HFFc6 (cell line): ENCODE results near the gene NFKBIL1. TPM values are rescaled to one million over a fixed set of nuclear protein-coding genes. Genes with fewer than 3 reads are reported as not detected.

Experiments
- total RNA-seq, 6 experiments: library from RNA; stranded (reverse); fragmentation: NEBNext Ultra II Directional; extraction: Animal tissue kit (Norgen Biotek cat#: 25700); gene quantifications; 2 replicates in 1 of 6; 3 replicates in 5 of 6; pipeline ENCODE4 v1.2.3, GENCODE V29; 2021

Gene NFKBIL1
- total RNA-seq, 6 experiments from 2014 or later, result 11.8 to 15.9 (median 13.6) TPM

Other genes starting within 250 kb of the NFKBIL1 start
- gene HLA-B, start 190.4 kb upstream of the NFKBIL1 start, total RNA-seq, result 100 to 1,000 TPM in 4 of 6 experiments, 10 to 100 TPM in 2; 74.1 to 178 (median 162) TPM
- 10 to 100 TPM; 14.7 to 24.0 (median 17.7) TPM for gene MICA, start 144.0 kb upstream of the NFKBIL1 start, total RNA-seq
- gene MICB, start 49.5 kb upstream of the NFKBIL1 start, total RNA-seq, result 10 to 100 TPM; 16.0 to 26.0 (median 22.6) TPM
- gene MCCD1, start 18.6 kb upstream of the NFKBIL1 start, total RNA-seq, result not detected
- 100 to 1,000 TPM; 312 to 380 (median 358) TPM for gene DDX39B, start 5.6 kb upstream of the NFKBIL1 start, total RNA-seq
- gene ATP6V1G2, start 1.0 kb upstream of the NFKBIL1 start, total RNA-seq, result 1 to 10 TPM; 2.9 to 4.1 (median 3.2) TPM
- gene LTA, start 24.7 kb downstream of the NFKBIL1 start, total RNA-seq, result not detected
- gene TNF, start 28.0 kb downstream of the NFKBIL1 start, total RNA-seq, result under 1 TPM; 0.12 to 0.41 (median 0.23) TPM
- gene LTB, start 34.8 kb downstream of the NFKBIL1 start, total RNA-seq, result under 1 TPM in 1 of 6 experiments, not detected in 5; 0.38 TPM
- not detected for gene LST1, start 38.7 kb downstream of the NFKBIL1 start, total RNA-seq
- not detected for gene NCR3, start 45.4 kb downstream of the NFKBIL1 start, total RNA-seq
- not detected for gene AIF1, start 67.6 kb downstream of the NFKBIL1 start, total RNA-seq
- 100 to 1,000 TPM; 216 to 259 (median 231) TPM for gene PRRC2A, start 73.1 kb downstream of the NFKBIL1 start, total RNA-seq
- gene BAG6, start 105.1 kb downstream of the NFKBIL1 start, total RNA-seq, result 100 to 1,000 TPM; 247 to 273 (median 262) TPM
- 1 to 10 TPM; 2.4 to 4.3 (median 2.8) TPM for gene APOM, start 108.3 kb downstream of the NFKBIL1 start, total RNA-seq
- 10 to 100 TPM; 13.4 to 16.2 (median 14.9) TPM for gene C6orf47, start 113.2 kb downstream of the NFKBIL1 start, total RNA-seq
- gene GPANK1, start 117.4 kb downstream of the NFKBIL1 start, total RNA-seq, result 10 to 100 TPM; 11.6 to 14.9 (median 13.0) TPM
- gene CSNK2B, start 118.5 kb downstream of the NFKBIL1 start, total RNA-seq, result 100 to 1,000 TPM; 200 to 255 (median 225) TPM
- 1 to 10 TPM; 4.6 to 6.0 (median 5.3) TPM for gene LY6G5B, start 122.4 kb downstream of the NFKBIL1 start, total RNA-seq
- gene LY6G5C, start 133.5 kb downstream of the NFKBIL1 start, total RNA-seq, result 1 to 10 TPM; 2.2 to 2.9 (median 2.8) TPM
- gene ABHD16A, start 155.7 kb downstream of the NFKBIL1 start, total RNA-seq, result 10 to 100 TPM; 27.4 to 39.6 (median 32.0) TPM
- not detected for gene LY6G6F, start 159.3 kb downstream of the NFKBIL1 start, total RNA-seq
- gene LY6G6D, start 167.7 kb downstream of the NFKBIL1 start, total RNA-seq, result not detected
- gene LY6G6C, start 174.1 kb downstream of the NFKBIL1 start, total RNA-seq, result not detected
- gene MPIG6B, start 175.8 kb downstream of the NFKBIL1 start, total RNA-seq, result not detected
- 10 to 100 TPM; 44.0 to 47.8 (median 46.0) TPM for gene DDAH2, start 181.7 kb downstream of the NFKBIL1 start, total RNA-seq
- 100 to 1,000 TPM; 638 to 833 (median 745) TPM for gene CLIC1, start 188.9 kb downstream of the NFKBIL1 start, total RNA-seq
- 10 to 100 TPM in 4 of 6 experiments, 1 to 10 TPM in 2; 7.4 to 14.8 (median 12.6) TPM for gene MSH5, start 192.4 kb downstream of the NFKBIL1 start, total RNA-seq
- 1 to 10 TPM in 5 of 6 experiments, under 1 TPM in 1; 0.91 to 2.4 (median 1.3) TPM for gene SAPCD1, start 215.0 kb downstream of the NFKBIL1 start, total RNA-seq
- under 1 TPM; 0.24 to 0.83 (median 0.64) TPM for gene VWA7, start 229.7 kb downstream of the NFKBIL1 start, total RNA-seq
- 100 to 1,000 TPM; 117 to 144 (median 127) TPM for gene VARS1, start 248.1 kb downstream of the NFKBIL1 start, total RNA-seq